ENCODE results near the gene TSPAN33.
"Not testable (repeated sequence)": the region's sequence is repeated elsewhere in the genome, so short reads cannot be mapped to it uniquely, and the experiment has no call there.

Gene TSPAN33

DNA sequence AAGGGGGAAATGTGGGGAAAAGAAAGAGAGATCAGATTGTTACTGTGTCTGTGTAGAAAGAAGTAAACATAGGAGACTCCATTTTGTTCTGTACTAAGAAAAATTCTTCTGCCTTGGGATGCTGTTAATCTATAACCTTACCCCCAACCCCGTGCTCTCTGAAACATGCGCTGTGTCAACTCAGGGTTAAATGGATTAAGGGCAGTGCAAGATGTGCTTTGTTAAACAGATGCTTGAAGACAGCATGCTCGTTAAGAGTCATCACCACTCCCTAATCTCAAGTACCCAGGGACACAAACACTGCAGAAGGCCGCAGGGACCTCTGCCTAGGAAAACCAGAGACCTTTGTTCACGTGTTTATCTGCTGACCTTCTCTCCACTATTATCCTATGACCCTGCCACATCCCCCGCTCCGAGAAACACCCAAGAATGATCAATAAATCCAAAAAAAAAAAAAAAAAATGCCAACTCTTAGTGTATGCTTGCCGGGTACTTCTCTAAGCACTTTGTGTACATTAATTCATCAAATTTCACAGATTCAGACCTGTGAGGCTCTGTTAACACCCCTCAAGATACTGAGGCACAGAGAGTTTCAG is 72.4 kb downstream of the TSPAN33 start:
- H3K4me3 ChIP-seq (ENCODE audit: low read length); DNase-seq (ENCODE audit: low read depth): not testable (repeated sequence)

- no peak for DNase-seq (ENCODE audit: low read depth)
- no peak overlapping the region for H3K4me3 ChIP-seq (ENCODE audit: low read length)
- TF ChIP-seq CTCF (conservative IDR thresholded peaks at IDR 0.05; ENCODE audit: low read depth, low read length) = peak; percentile 89
These were observed 74.1 kb downstream of the TSPAN33 start for GRCh38 chr7:129218514-129219062.

- H3K4me3 ChIP-seq (ENCODE audit: low read length); DNase-seq (ENCODE audit: low read depth): not testable (repeated sequence)
These were observed 74.7 kb downstream of the TSPAN33 start for GRCh38 chr7:129219166-129219565.
